K562 (cell line): ENCODE measurements around the gene SUFU. TPM values are rescaled to one million over a fixed set of nuclear protein-coding genes. Genes with fewer than 3 reads are reported as not detected.

Experiments used
- ATAC-seq: fragments of 200-7000 bp; cut with Tn5 transposase; 3 replicates; pipeline ENCODE4 v1.9.1; 2020; ENCODE audit warnings: moderate library complexity
- BruUV-seq: library from RNA; stranded (reverse); fragments of 400-500 nt; replicated peaks from 2 replicates; lab custom pipeline; 2021; lab: Mats Ljungman, UMichigan
- CTCF ChIA-PET: fragments of 300-600 bp; formaldehyde crosslinking; extraction: SDS; loops from one replicate; lab custom pipeline; 2021; ENCODE audit warnings: low intra/inter-chr PET ratio; lab: Yijun Ruan, JAX
- POLR2A ChIA-PET: fragments of 300-600, 350-650 bp; sonication (Branson Sonifier 250); formaldehyde crosslinking; extraction: SDS; loops from one replicate; lab custom pipeline; 2021; ENCODE audit warnings: antibody characterized with exemption, inconsistent platforms; lab: Yijun Ruan, JAX
- DNase-seq, 4 experiments: peaks; one replicate each; pipeline versions ENCODE4 v3.0.0 to v3.0.0-alpha.2; 2011 to 2018; ENCODE audit warnings: low spot score in 3 of 4, mixed read lengths in 3 of 4; ENCODE audit errors: extremely low read depth in 1 of 4
- FAIRE-seq: peaks from 2 replicates; lab custom pipeline; 2011; peaks lifted over from hg19 to GRCh38; lab: Jason Lieb, UNC
- H2AFZ ChIP-seq: 2 replicates; pipeline ENCODE4 v1.6.0; 2011; ENCODE audit warnings: low read depth, low read length, control low read depth, inconsistent platforms
- H3K27ac ChIP-seq: fragments of 200-600 bp; 3 replicates; pipeline ENCODE4 v1.8.0; 2011; ENCODE audit warnings: low read depth, mild to moderate bottlenecking, control low read depth, inconsistent platforms, low read length, moderate library complexity, mixed read lengths; ENCODE audit errors: extremely low read depth
- H3K27me3 ChIP-seq, 2 experiments: fragments of 300-600 bp in 1 of 2; 2 replicates in 1 of 2; 3 replicates in 1 of 2; pipeline versions ENCODE4 v1.6.0 to v1.8.0; 2011; ENCODE audit warnings: inconsistent platforms in 2 of 2, low read length in 2 of 2, mild to moderate bottlenecking in 1 of 2, mixed read lengths in 1 of 2, moderate library complexity in 1 of 2; ENCODE audit not compliant: control insufficient read depth in 2 of 2, insufficient read depth in 2 of 2
- H3K36me3 ChIP-seq: fragments of 300-600 bp; 3 replicates; pipeline ENCODE4 v1.8.0; 2011; ENCODE audit warnings: mild to moderate bottlenecking, low read length, inconsistent platforms; ENCODE audit not compliant: control insufficient read depth, insufficient read depth
- H3K4me1 ChIP-seq, 2 experiments: fragments of 200-600 bp in 1 of 2; replicated peaks in 1 of 2; 2 replicates in 1 of 2; 3 replicates in 1 of 2; pipeline versions ENCODE4 v1.5.1 to v1.8.0; 2011; ENCODE audit warnings: inconsistent platforms in 2 of 2, low read length in 2 of 2, mild to moderate bottlenecking in 1 of 2, mixed read lengths in 1 of 2, moderate library complexity in 1 of 2; ENCODE audit not compliant: control insufficient read depth in 2 of 2, insufficient read depth in 2 of 2
- H3K4me2 ChIP-seq: 2 replicates; pipeline ENCODE4 v1.6.1; 2011; ENCODE audit warnings: low read length, control low read depth, inconsistent platforms, mixed read lengths; ENCODE audit not compliant: insufficient read depth
- H3K4me3 ChIP-seq: fragments of 200-600 bp; sonication (generic), shearing (Covaris generic); 2 replicates; pipeline ENCODE4 v1.5.1; 2016; ENCODE audit warnings: control low read depth, inconsistent platforms
- H3K79me2 ChIP-seq: fragments of 200-600 bp; 3 replicates; pipeline ENCODE4 v1.8.0; 2011; ENCODE audit warnings: low read length, inconsistent platforms; ENCODE audit not compliant: control insufficient read depth, insufficient read depth
- H3K9ac ChIP-seq, 2 experiments: 2 replicates each; pipeline versions ENCODE4 v1.6.0 to v1.6.1; 2011; ENCODE audit warnings: low read depth in 2 of 2, low read length in 2 of 2, control low read depth in 1 of 2, inconsistent platforms in 1 of 2, mild to moderate bottlenecking in 1 of 2, mixed read lengths in 1 of 2; ENCODE audit not compliant: insufficient read depth in 1 of 2
- H3K9me1 ChIP-seq: one replicate; pipeline ENCODE4 v1.6.0; 2011; ENCODE audit warnings: inconsistent platforms, mild to moderate bottlenecking, low read length, moderate library complexity; ENCODE audit not compliant: control insufficient read depth, insufficient read depth
- H3K9me3 ChIP-seq: replicated peaks from 2 replicates; pipeline ENCODE4 v1.5.1; 2011; ENCODE audit warnings: low read depth, low read length, inconsistent platforms; ENCODE audit not compliant: control insufficient read depth, insufficient read depth
- H4K20me1 ChIP-seq: replicated peaks from 2 replicates; pipeline ENCODE4 v1.6.1; 2011; ENCODE audit warnings: low read length, inconsistent platforms, mixed read lengths; ENCODE audit not compliant: control insufficient read depth, insufficient read depth
- ATF1 ChIP-seq, 2 experiments: fragments of 450-650 bp in 1 of 2; IDR thresholded peaks; 2 replicates each; pipeline ENCODE4 v1.6.1; 2016; ENCODE audit warnings: missing compliant biosample characterization in 1 of 2, missing genetic modification characterization in 1 of 2
- CREB5 ChIP-seq: fragments of 250-450 bp; sonication (Bioruptor Pico); IDR thresholded peaks from 2 replicates; pipeline ENCODE4 v1.5.0; 2020; ENCODE audit warnings: mild to moderate bottlenecking
- CREBBP ChIP-seq: IDR thresholded peaks from one replicate; pipeline ENCODE4 v1.6.1; 2012; ENCODE audit warnings: low read depth, mild to moderate bottlenecking, control low read depth, inconsistent platforms, low read length
- FUS ChIP-seq: fragments of 200-400 bp; formaldehyde crosslinking; optimal IDR thresholded peaks from 2 replicates; pipeline ENCODE3; 2017; ENCODE audit warnings: low read depth, low read length
- HNRNPH1 ChIP-seq: fragments of 200-400 bp; formaldehyde crosslinking; optimal IDR thresholded peaks from 2 replicates; pipeline ENCODE3; 2017; ENCODE audit warnings: low read depth, mild to moderate bottlenecking, low read length, moderate library complexity
- IRF1 ChIP-seq: sonication (generic); formaldehyde crosslinking; IDR thresholded peaks from 2 replicates; pipeline ENCODE4 v1.8.0; 2022; ENCODE audit warnings: missing genetic modification reagents, mild to moderate bottlenecking, borderline replicate concordance
- MGA ChIP-seq: fragments of 450-650 bp; IDR thresholded peaks from 2 replicates; pipeline ENCODE4 v1.6.1; 2016; ENCODE audit warnings: mild to moderate bottlenecking, moderate library complexity
- POLR2G ChIP-seq: fragments of 200-400 bp; formaldehyde crosslinking; IDR thresholded peaks from 2 replicates; pipeline ENCODE4 v1.6.1; 2017; ENCODE audit warnings: low read depth, mild to moderate bottlenecking, antibody characterized with exemption, low read length, moderate library complexity
- ZNF57 ChIP-seq: fragments of 450-650 bp; formaldehyde crosslinking; IDR thresholded peaks from 2 replicates; pipeline ENCODE4 v1.4.0; 2020; ENCODE audit warnings: mild to moderate bottlenecking, moderate library complexity
- WGBS: fragments of 100-300 bp; shearing (Covaris generic); methylation state at CpG from one replicate; pipeline ENCODE4 v1.1.6; 2016; ENCODE audit warnings: low coverage, mixed read lengths; ENCODE audit not compliant: insufficient coverage; ENCODE audit errors: missing lambda C conversion rate; 5-methylcytosine and 5-hydroxymethylcytosine counted together
- in situ Hi-C: fragments of 300-500 bp; cut with MboI; formaldehyde crosslinking; loops from 4 replicates; pipeline ENCODE4 v1.15.0; 2018; ENCODE audit warnings: inconsistent platforms, mixed read lengths
- intact Hi-C: fragments of 100-400 bp; cut with micrococcal nuclease; formaldehyde crosslinking; loops from 2 replicates; pipeline ENCODE4 v1.14.2; 2022
- polyA plus RNA-seq, 8 experiments: library from polyadenylated mRNA; depleted of rRNA in 4 of 8; stranded (reverse) in 5 of 8; unstranded in 3 of 8; fragments of >200 nt; fragmentation: Nextera tagmentation in 2 of 8; fragmentation: Illumina TruSeq in 1 of 8; extraction: Ambion mirVana in 2 of 8; extraction: Trizol in 1 of 8; gene quantifications; 2 replicates each; pipeline versions ENCODE4 v1.2.1 to v1.2.3, GENCODE V29; 2011 to 2014; ENCODE audit warnings: inconsistent platforms in 1 of 8, missing spikeins in 1 of 8
- total RNA-seq, 7 experiments: library from RNA; depleted of rRNA in 6 of 7; stranded (reverse); fragments of >200 nt in 6 of 7; fragmentation: Illumina TruSeq in 2 of 7; extraction: Trizol in 2 of 7; gene quantifications; 2 replicates each; pipeline versions ENCODE4 v1.2.1 to v1.2.3, GENCODE V29; 2011 to 2021; ENCODE audit warnings: low replicate concordance in 1 of 7

Gene SUFU
- total and polyA plus RNA-seq, 9 of the 15 experiments (the other 6 are each of a cell fraction or from before 2014, with no cell fraction given): 0.59 to 6.3 (median 0.82) TPM

GRCh38 chr10:102633848-102634247, 130.1 kb downstream of the SUFU start:
- Histone ChIP-seq H2AFZ (no peak overlapping the region), H3K9ac (peak overlapping the region in 1 of 2 experiments; percentile 13; a peak in 1 of 4 replicates), H3K27me3 (no peaks in the 10 kb centered on the region), H3K79me2 (no peaks in the 10 kb centered on the region), H3K9me3 (no peaks in the 10 kb centered on the region), H3K36me3 (0 out of 3 replicates have a peak, but pooled peaks cover 3% of the 10 kb centered on the region), H3K4me1 (peaks cover 0 to 7% of the 10 kb centered on the region in 2 experiments; a peak in 3 of 5 replicates), H3K4me3 (no peak overlapping the region), H3K9me1 (no peaks in the 10 kb centered on the region), H3K4me2 (no peak overlapping the region), H3K27ac (no peak overlapping the region), H4K20me1 (no peaks in the 10 kb centered on the region)
- ChIA-PET CTCF (no interaction called here), POLR2A (interaction anchor here (0.6 kb wide), 1 partner anchor 14 kb away, joined by 4 read pairs; no protein-coding TSS in a partner anchor)
- intact Hi-C loops (no loop called here), in situ Hi-C loops (no loop called here)
- FAIRE-seq: no peak
- WGBS: 58% methylated on average over 5 of the region's 5 CpGs
- DNase-seq: no peak
- ATAC-seq: no peak
- BruUV-seq: no TSS peak
- TF ChIP-seq POLR2G (no peak), CREB5 (CRISPR knock-in tag) (no peak), MGA (no peak), ZNF57 (CRISPR knock-in tag) (no peak), HNRNPH1 (no peak), CREBBP (no peak), ATF1 (CRISPR knock-in tag; IDR thresholded peaks at IDR 0.05) (no peak), ATF1 (tag; IDR thresholded peaks at IDR 0.05) (no peak), IRF1 (no peak), FUS (no peak)
